ENCODE data around the gene GTF2IRD1. TPM values are rescaled to one million over a fixed set of nuclear protein-coding genes. Genes with fewer than 3 reads are reported as not detected.
A peak's percentile ranks its signal among the peaks of the same experiment; 100 is the strongest.

Gene GTF2IRD1
- total and polyA plus RNA-seq, 2 experiments from 2014 or later, result 28.7 to 37.1 TPM

DNA sequence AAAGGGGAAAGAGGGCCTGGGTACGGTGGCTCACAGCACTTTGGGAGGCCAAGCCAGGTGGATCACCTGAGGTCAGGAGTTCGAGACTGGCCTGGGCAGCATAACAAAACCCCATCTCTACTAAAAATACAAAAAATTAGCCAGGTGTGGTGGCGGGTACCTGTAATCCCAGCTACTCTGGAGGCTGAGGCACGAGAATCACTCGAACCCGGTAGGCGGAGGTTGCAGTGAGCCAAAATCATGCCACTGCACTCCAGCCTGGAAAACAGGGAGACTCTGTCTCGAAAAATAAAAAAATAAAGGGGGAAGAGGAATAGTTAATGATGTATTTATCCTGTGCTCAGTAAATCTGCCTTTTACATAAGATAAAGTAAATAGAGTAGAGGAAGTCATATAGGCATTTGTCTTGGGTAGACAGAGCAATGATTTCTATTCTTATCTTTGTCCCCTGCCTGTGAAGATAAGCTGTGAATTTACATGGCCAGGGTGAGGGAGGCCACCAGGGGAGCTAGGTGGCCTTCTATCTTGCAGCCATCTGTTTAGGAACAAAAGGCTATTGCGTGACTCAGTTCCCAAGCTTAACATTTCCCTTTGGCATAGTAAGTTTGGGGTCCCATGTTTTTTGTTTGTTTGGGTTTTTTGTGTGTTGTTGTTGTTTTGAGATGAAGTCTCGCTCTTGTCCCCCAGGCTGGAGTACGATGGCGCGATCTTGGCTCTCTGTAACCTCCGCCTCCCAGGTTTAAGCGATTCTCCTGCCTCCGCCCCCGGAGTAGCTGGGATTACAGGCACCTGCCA is 130.7 kb downstream of the GTF2IRD1 start:
- Histone ChIP-seq H3K9me2 (ENCODE audit: insufficient read depth) (no peaks in the 10 kb centered on the region), H3K79me2 (replicated peaks; ENCODE audit: insufficient read depth) (no peaks in the 10 kb centered on the region), H3K4me2 (no peak overlapping the region), H3F3A (replicated peaks; ENCODE audit: low read depth) (peaks cover 14% of the 10 kb centered on the region; the same call in 1 of the 2 replicates), H3K27ac (ENCODE audit: low read depth) (peak overlapping the region; percentile 74; the same call in 1 of the 2 replicates), H2AFZ (no peak overlapping the region), H3K36me3 (ENCODE audit: insufficient read depth) (no peaks in the 10 kb centered on the region), H3K27me3 (ENCODE audit: insufficient read depth) (no peaks in the 10 kb centered on the region), H3K4me3 (no peak overlapping the region), H3K4me1 (ENCODE audit: insufficient read depth) (no peaks in the 10 kb centered on the region; the same call in 1 of the 2 replicates), H4K20me1 (replicated peaks; ENCODE audit: insufficient read depth) (no peaks in the 10 kb centered on the region)
- no peaks in the 10 kb centered on the region; the same call in 2 of the 3 replicates for H3K9me3 Mint-ChIP-seq
- H3K27me3 Mint-ChIP-seq (ENCODE audit: insufficient read depth, low read depth, poor library complexity), result peaks cover 20% of the 10 kb centered on the region
- H3K27ac Mint-ChIP-seq, result 0 out of 2 replicates have a peak overlapping the region, but pooled peaks have one; percentile 36
- DNase-seq (ENCODE audit: low spot score), result peak; percentile 25
- H3K4me1 Mint-ChIP-seq, result peaks cover 33% of the 10 kb centered on the region
- ATAC-seq, result no peak
- no peak overlapping the region for H3K4me3 Mint-ChIP-seq
- no peaks in the 10 kb centered on the region; the same call in 2 of the 3 replicates for H3K36me3 Mint-ChIP-seq (ENCODE audit: low read depth)
- TF ChIP-seq, protein P1, sequence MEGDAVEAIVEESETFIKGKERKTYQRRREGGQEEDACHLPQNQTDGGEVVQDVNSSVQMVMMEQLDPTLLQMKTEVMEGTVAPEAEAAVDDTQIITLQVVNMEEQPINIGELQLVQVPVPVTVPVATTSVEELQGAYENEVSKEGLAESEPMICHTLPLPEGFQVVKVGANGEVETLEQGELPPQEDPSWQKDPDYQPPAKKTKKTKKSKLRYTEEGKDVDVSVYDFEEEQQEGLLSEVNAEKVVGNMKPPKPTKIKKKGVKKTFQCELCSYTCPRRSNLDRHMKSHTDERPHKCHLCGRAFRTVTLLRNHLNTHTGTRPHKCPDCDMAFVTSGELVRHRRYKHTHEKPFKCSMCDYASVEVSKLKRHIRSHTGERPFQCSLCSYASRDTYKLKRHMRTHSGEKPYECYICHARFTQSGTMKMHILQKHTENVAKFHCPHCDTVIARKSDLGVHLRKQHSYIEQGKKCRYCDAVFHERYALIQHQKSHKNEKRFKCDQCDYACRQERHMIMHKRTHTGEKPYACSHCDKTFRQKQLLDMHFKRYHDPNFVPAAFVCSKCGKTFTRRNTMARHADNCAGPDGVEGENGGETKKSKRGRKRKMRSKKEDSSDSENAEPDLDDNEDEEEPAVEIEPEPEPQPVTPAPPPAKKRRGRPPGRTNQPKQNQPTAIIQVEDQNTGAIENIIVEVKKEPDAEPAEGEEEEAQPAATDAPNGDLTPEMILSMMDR (conservative IDR thresholded peaks at IDR 0.05; ENCODE audit: low read depth in 2 of 2), result peak; percentile 23 to 24; a peak in 3 of 4 replicates
- TF ChIP-seq EZH2 (IDR thresholded peaks at IDR 0.05; ENCODE audit: low read depth, unreplicated experiment), result no peak

DNA sequence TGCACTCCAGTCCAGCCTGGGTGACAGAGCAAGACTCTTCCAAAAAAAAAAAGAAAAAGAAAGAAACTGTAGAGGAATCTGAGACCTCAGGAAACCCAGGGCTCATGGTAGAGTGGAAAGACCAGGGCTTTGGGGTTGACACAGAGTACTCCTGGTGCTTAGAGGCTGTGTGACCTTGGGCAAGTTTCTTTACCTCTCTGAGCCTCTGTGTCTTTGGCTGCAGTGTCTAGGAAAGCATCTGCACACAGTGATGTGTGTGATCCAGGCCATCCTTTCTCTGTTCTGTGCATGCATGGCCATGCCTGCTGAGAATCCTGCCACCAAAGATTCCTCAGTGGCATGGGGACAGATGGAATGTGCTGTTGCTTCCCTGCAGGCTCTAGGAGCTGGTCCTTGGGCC is 132.1 kb downstream of the GTF2IRD1 start:
- Mint-ChIP-seq H3K27me3 (ENCODE audit: insufficient read depth, low read depth, poor library complexity) (peaks cover 23% of the 10 kb centered on the region), H3K4me3 (no peak overlapping the region), H3K36me3 (ENCODE audit: low read depth) (peaks cover 5% of the 10 kb centered on the region; the same call in 2 of the 3 replicates), H3K4me1 (peaks cover 27% of the 10 kb centered on the region), H3K27ac (peak overlapping the region; percentile 32; the same call in 1 of the 2 replicates), H3K9me3 (no peaks in the 10 kb centered on the region; the same call in 2 of the 3 replicates)
- Histone ChIP-seq H3K9me2 (ENCODE audit: insufficient read depth) (no peaks in the 10 kb centered on the region), H3F3A (replicated peaks; ENCODE audit: low read depth) (peaks cover 11% of the 10 kb centered on the region; the same call in 1 of the 2 replicates), H3K79me2 (replicated peaks; ENCODE audit: insufficient read depth) (no peaks in the 10 kb centered on the region), H3K4me3 (no peak overlapping the region), H2AFZ (no peak overlapping the region), H3K36me3 (ENCODE audit: insufficient read depth) (no peaks in the 10 kb centered on the region), H3K27ac (ENCODE audit: low read depth) (no peak overlapping the region), H3K27me3 (ENCODE audit: insufficient read depth) (no peaks in the 10 kb centered on the region), H3K4me2 (no peak overlapping the region), H4K20me1 (replicated peaks; ENCODE audit: insufficient read depth) (no peaks in the 10 kb centered on the region), H3K4me1 (ENCODE audit: insufficient read depth) (no peaks in the 10 kb centered on the region; the same call in 1 of the 2 replicates)
- DNase-seq (ENCODE audit: low spot score) (no peak), ATAC-seq (no peak)
- TF ChIP-seq, protein P2, sequence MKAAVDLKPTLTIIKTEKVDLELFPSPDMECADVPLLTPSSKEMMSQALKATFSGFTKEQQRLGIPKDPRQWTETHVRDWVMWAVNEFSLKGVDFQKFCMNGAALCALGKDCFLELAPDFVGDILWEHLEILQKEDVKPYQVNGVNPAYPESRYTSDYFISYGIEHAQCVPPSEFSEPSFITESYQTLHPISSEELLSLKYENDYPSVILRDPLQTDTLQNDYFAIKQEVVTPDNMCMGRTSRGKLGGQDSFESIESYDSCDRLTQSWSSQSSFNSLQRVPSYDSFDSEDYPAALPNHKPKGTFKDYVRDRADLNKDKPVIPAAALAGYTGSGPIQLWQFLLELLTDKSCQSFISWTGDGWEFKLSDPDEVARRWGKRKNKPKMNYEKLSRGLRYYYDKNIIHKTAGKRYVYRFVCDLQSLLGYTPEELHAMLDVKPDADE (IDR thresholded peaks at IDR 0.05), result no peak
- no peak for TF ChIP-seq EZH2 (IDR thresholded peaks at IDR 0.05; ENCODE audit: low read depth, unreplicated experiment)
- no peak for TF ChIP-seq CREB1 (CRISPR knock-in tag; IDR thresholded peaks at IDR 0.05; ENCODE audit: low read depth)
